Measurements from ENCODE around the gene CTTN.

- TF ChIP-seq CTCF (IDR thresholded peaks at IDR 0.05) (no peak), POLR2A (IDR thresholded peaks at IDR 0.05; ENCODE audit: low read depth) (no peak)
Measured at GRCh38 chr11:70372076-70372475, 26.3 kb upstream of the CTTN start.
